Lower leg skin (tissue), 4 donors: ENCODE measurements around the gene MRPL54. TPM values are rescaled to one million over a fixed set of nuclear protein-coding genes. Genes with fewer than 3 reads are reported as not detected.

Experiments used
- DNase-seq, 2 donors: peaks; one replicate each; pipeline ENCODE4 v3.0.0-alpha.2; 2019; ENCODE audit warnings: low spot score in 2 of 2
- H3K4me3 ChIP-seq: fragments of 200-600 bp; sonication (generic); 2 replicates; pipeline ENCODE4 v1.5.1; 2017; ENCODE audit warnings: mild to moderate bottlenecking, low read depth; ENCODE audit not compliant: poor library complexity, severe bottlenecking
- CTCF ChIP-seq, 3 donors: fragments of 450-650 bp; IDR thresholded peaks; one replicate each; pipeline ENCODE4 v1.5.1; 2016; ENCODE audit warnings: antibody characterized with exemption in 3 of 3, mild to moderate bottlenecking in 3 of 3, moderate library complexity in 2 of 3
- POLR2A ChIP-seq, 2 donors: fragments of 450-650 bp; IDR thresholded peaks; one replicate each; pipeline ENCODE4 v1.6.1; 2016 to 2017; ENCODE audit warnings: antibody characterized with exemption in 2 of 2, mild to moderate bottlenecking in 1 of 2, moderate library complexity in 1 of 2
- WGBS, 2 donors: methylation state at CpG; one replicate each; pipeline ENCODE4 v1.1.5; 2018; 5-methylcytosine and 5-hydroxymethylcytosine counted together
- intact Hi-C: fragments of 100-400 bp; cut with DNase I; formaldehyde crosslinking; loops from one replicate; pipeline ENCODE4 v1.15.0; 2023; ENCODE audit warnings: low total_unique reads
- total RNA-seq, 4 donors: library from RNA; depleted of rRNA; stranded (reverse); fragments of >200 nt; gene quantifications; one replicate each; pipeline ENCODE4 v1.1.0, GENCODE V29; 2016

The MRPL54 gene
- total RNA-seq, 4 donors from 2014 or later, result 45.0 to 72.8 (median 53.9) TPM

DNA sequence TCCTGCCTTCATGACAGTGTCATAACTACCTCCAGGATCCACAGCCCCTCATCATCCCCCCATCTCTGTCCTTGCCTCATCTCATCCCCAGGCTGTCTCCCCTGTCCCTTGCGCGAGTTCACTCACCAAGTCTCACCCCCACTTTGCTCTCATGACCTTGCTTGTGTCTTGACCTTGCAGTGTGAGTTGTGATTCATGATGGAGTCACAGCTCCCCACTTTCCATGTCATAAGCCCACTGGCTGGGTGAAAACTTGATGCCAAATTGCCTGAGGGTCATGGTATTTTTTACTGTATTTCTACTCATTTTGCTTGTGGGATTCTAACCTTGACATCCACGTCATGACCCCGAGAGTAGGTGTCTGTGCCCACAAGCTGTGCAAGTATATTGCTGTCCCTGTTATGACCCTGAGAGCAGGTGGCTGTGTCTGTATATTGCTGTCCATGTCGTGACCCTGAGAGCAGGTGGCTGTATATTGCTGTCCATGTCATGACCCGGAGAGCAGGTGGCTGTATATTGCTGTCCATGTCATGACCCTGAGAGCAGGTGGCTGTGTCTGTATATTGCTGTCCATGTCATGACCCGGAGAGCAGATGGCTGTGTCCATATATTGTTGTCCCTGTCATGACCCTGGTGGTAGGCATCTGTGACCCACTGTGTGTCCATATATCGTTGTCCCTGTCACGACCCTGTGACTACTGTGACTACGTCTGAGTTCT, 24.8 kb upstream of the MRPL54 start:
- no peak for DNase-seq
- intact Hi-C loops, result no loop called here
- WGBS, 2 donors, result 87 to 90% methylated on average over 10 of the region's 10 CpGs
- TF ChIP-seq POLR2A (IDR thresholded peaks at IDR 0.05) (no peak), CTCF (IDR thresholded peaks at IDR 0.05) (no peak)
- no peak overlapping the region for H3K4me3 ChIP-seq

DNA sequence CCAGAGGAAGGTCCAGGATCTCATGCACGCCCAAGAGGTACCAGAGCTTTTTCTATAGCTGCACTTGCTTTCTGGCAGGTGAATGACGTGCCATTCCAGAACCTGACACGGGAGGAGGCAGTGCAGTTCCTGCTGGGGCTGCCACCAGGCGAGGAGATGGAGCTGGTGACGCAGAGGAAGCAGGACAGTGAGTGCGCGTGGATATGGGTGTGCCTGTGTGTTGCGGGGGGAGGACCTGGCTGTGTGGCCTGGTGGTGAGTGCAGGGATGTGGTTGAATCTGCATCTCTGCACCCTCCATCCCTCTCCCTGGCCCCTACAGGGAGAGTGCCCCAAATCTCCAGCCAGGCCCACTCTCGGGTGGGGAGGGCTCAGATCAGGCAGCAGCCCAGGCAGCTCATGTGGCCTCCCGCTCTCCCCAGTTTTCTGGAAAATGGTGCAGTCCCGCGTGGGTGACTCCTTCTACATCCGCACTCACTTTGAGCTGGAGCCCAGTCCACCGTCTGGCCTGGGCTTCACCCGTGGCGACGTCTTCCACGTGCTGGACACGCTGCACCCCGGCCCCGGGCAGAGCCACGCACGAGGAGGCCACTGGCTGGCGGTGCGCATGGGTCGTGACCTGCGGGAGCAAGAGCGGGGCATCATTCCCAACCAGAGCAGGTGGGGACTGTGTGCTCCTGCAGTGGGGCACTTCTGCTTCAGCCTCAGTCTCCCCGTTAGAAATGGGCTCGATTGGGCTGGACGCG, 23.8 kb upstream of the MRPL54 start:
- WGBS, 2 donors, result 84 to 85% methylated on average over 32 of the region's 32 CpGs
- no peak overlapping the region for H3K4me3 ChIP-seq
- no peak for DNase-seq
- TF ChIP-seq CTCF (IDR thresholded peaks at IDR 0.05), result no peak
- TF ChIP-seq POLR2A (IDR thresholded peaks at IDR 0.05), result no peak
- intact Hi-C loops, result no loop called here

DNA sequence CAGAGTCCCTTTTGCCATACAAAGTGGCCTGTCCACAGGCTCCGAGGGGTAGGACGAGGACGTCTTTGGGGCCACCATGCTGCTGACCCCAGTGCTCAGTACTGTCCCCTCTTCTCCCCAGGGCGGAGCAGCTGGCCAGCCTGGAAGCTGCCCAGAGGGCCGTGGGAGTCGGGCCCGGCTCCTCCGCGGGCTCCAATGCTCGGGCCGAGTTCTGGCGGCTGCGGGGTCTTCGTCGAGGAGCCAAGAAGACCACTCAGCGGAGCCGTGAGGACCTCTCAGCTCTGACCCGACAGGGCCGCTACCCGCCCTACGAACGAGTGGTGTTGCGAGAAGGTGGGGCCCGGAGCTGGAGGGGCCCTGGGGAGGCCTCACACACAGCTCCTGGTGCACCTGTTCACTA, 22.1 kb upstream of the MRPL54 start:
- intact Hi-C loops, result no loop called here
- no peak overlapping the region for H3K4me3 ChIP-seq
- 94 to 97% methylated on average over 16 to 20 of the region's 24 CpGs for WGBS, 2 donors
- TF ChIP-seq CTCF (IDR thresholded peaks at IDR 0.05) (no peak), POLR2A (IDR thresholded peaks at IDR 0.05) (no peak)
- DNase-seq, result no peak

DNA sequence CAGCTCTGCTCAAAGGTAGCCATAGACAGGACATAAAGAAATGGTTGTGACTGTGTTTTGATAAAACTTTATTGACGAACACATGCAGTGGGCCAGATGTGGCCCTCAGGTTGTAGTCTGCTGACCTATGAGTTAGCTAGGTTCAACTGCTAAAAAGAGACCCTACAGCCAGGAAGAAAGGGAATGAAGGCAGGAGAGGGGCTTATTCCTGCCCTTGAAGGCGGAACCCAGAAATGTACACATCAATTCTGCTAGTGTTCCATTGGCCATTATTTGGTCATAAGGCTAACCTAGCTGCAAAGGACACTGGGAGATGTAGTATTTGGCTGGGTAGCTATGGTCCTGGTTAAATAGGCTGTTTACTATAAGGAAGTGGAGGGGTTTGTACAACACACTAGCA, 19.0 kb upstream of the MRPL54 start:
- no peak overlapping the region for H3K4me3 ChIP-seq
- WGBS, 2 donors, result 94 to 97% methylated on average over 2 of the region's 2 CpGs
- TF ChIP-seq CTCF (IDR thresholded peaks at IDR 0.05), result no peak
- TF ChIP-seq POLR2A (IDR thresholded peaks at IDR 0.05), result no peak
- DNase-seq, result no peak
- intact Hi-C loops, result no loop called here

GRCh38 chr19:3745363-3746045, 17.0 kb upstream of the MRPL54 start:
- WGBS, 2 donors, result 56 to 69% methylated on average over 8 of the region's 8 CpGs
- H3K4me3 ChIP-seq, result no peak overlapping the region
- no peak for TF ChIP-seq CTCF (IDR thresholded peaks at IDR 0.05)
- no peak for TF ChIP-seq POLR2A (IDR thresholded peaks at IDR 0.05)
- DNase-seq, result no peak
- intact Hi-C loops, result no loop called here
